NAMALWA (cell line): ENCODE results near the gene PPDPF.
"Not testable (repeated sequence)": the region's sequence is repeated elsewhere in the genome, so short reads cannot be mapped to it uniquely, and the experiment has no call there.

Experiments
- DNase-seq: peaks from one replicate; pipeline ENCODE4 v3.0.0-alpha.2; 2015; ENCODE audit warnings: low spot score

The PPDPF gene

DNA sequence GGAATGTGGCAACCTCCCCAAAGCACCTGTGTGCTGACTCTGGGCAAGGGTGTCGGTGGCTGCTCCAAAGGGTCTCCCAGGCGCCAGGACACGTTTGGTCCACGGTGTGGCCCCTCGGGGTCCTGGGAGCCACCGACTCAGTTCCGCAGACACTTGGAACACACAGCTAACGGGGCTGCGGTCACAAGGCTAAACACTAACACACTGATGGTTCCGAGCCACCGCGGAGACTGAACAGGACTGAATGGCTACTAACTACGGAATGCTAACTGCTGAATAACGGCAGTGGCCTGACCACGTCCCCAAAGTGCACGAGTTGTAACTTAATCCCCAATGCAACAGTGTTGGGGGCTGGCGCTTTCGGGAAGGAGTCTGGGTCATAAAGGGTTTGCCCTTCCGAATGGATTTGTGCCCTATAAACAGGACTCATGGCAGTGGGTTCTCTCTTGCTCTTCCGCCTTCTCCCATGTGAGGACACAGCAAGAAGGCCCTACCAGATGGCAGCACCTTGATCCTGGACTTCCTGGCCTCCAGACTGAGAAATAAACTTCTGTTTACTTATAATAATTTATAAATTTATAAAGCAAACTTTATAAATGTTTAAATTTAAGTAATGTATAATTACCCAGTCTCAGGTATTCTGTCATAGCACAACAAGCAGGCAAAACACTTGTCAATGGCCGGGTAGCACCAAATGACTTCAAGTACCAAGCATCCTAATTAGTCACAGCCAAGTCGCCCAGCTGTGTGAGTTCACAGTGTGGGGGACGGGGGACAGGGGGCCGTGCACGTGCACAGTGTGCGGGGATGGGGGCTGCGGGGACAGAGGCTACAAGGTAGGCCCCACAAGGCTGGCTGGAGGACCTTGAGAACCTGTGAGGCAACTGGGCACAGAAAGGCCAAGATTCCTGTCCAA is 19.4 kb upstream of the PPDPF start:
- peak; percentile 52 for DNase-seq

DNA sequence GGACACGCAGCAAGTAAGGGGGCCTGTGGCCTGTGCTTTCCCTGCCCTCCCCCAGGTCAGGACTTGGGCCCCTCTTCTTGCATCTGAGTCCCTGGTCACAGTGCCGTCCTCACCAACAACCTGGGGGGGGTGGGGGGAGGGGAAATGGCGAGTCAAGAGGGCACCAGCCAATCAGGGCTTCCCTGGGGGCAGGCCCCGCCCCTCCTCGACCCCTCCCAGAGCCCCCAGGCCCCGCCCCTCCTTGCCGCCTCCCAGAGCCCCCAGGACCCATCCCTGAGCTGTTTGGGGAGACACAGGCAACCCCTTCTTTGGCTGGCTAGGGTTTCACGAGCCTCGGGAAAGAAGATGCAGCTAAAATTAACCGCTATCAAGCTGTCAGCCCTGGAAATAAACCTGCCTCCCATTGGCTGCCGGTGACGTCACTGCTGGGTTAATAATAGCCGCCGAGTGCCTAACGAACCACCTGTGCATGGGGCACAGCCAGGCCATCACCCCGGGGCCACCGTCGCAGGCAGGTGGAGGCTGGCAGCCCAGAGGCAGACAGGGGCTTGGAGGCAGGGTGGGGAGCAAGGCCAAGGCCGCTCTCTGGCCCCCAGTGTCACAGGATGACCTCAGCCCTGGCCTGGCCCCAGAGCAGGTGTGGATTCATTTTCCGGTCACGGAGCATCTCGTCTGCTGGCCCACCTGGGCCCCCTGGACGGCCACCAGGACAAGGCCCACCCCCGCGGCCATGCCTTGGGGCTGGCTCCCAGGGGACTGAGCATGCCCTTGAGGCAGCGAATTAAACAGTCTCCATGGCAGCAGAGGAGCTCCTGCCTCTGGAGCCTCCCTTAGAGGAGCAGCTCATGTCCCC is 18.5 kb upstream of the PPDPF start:
- DNase-seq = peak; percentile 88

DNA sequence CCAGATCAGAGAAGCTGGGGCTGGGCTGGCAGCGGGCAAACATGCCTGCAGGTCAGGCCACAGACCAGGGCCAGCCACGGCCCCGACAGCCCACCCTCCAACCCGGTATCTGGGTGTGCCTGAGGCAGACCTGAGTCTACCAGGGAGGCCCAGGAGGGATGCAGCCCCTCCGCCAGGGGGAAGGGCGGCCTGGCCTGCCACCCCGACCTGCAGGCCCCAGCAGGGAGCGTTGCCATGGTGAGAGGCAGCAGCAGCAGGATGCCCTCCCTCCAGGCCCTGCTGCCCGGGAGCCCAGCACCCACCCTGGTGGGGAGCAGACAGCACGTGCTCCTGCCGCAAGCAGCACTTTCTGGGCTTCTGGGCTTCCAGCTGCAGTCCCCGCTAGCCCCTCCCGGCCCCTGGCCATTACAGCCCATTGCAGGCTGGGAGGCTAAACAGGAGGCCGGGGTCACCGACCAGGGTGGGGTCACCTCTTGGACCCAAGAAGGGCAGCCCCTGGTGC is 17.8 kb upstream of the PPDPF start:
- no peak for DNase-seq

DNA sequence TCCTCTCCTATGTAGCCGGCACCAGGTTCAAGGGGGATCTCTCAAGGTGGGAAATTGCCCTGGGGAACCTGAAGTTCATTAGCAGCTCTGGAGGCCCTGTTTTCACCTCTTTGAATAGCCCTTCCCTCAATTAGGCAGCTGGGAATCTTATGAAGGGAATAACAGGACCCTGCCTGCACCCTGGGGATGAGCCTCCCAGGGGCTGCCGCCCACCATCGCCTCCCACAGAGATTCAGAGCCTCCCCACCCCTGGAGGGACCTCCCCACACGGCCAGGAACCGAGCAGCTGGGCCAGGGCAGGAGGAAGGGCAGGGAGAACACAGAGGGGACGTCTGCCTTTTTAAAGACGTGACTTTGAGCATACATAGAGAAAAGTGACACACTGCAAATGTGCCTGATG is 17.0 kb upstream of the PPDPF start:
- DNase-seq = no peak

DNA sequence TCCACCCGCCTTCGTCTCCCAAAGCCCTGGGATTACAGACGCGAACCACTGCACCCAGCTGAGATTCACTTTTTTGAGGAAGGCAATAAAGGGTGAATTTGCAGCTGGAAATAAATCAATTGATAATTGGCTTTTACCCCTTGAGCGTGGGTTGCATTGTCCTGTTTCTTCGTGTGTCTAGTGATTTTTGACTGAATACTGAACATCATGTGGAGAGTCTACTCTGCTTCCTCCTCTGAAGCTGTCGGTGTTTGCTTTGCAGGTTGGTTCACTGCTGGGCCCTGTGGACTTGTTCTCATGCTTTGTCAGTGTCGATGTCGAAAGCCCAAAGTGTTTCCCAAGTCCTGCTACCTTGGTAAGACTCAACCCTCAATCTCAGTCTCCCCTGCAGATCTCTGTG is 15.9 kb upstream of the PPDPF start:
- DNase-seq = no peak

DNA sequence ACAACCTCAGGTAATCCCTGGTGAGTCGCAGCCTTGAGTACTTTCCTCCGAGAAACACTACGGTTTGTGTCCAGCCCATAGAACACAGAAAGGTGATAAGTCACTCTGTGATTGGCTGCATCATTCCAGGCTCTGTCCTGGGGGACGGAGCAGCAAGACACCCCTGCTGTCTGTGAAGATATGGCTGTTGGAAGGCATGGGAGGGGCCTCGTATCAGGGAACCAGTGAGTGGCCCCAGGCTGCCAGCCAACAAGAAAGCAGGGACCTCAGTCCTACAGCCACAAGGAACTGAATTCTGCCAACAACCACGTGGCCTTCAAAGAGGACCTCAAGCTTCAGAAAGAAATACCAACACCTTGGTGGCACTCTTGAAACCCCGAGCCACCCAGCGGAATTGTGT is 15.3 kb upstream of the PPDPF start:
- no peak for DNase-seq

DNA sequence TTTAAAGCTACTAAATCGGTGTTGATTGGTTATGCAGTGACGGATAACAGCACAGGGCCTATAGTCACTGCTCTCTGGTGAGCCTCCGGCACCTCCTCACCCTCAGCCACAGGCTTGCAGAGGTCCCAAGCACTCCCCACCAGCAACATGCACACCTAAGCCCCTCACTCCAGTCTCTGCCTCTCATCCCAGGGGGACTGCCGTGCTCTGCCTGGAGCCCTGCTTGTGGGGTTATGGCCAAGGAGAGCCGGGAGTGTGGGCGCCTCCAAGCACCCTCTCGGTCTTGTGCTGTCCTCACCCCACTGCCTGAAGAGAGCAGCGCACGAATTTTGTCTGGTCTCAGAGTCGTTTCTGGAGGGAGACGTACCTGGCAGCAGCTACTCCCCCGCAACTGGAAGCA is 14.8 kb upstream of the PPDPF start:
- no peak for DNase-seq

DNA sequence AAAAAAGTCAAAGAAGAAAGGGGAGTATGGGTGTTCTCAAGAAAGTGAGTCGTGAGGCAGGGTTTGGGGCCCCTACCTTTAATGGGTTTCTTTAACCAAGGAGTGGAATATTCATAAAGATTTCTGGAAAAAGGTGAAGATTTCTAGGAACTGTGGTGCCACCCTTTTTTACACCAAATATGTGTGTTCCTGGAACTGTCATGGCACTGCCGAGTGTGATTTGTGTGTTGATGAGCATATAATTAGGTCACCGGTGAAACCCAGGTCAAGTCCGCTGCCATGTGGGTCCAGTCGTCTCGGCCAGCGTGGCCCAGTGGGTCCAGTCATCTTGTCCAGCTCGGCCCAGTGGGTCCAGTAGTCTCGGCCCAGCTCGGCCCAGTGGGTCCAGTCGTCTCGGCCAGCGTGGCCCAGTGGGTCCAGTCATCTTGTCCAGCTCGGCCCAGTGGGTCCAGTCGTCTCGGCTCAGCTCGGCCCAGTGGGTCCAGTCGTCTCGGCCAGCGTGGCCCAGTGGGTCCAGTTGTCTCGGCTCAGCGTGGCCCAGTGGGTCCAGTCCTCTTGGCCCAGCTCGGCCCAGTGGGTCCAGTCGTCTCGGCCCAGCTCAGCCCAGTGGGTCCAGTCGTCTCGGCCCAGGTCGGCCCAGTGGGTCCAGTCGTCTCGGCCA is 13.4 kb upstream of the PPDPF start:
- DNase-seq = no peak

DNA sequence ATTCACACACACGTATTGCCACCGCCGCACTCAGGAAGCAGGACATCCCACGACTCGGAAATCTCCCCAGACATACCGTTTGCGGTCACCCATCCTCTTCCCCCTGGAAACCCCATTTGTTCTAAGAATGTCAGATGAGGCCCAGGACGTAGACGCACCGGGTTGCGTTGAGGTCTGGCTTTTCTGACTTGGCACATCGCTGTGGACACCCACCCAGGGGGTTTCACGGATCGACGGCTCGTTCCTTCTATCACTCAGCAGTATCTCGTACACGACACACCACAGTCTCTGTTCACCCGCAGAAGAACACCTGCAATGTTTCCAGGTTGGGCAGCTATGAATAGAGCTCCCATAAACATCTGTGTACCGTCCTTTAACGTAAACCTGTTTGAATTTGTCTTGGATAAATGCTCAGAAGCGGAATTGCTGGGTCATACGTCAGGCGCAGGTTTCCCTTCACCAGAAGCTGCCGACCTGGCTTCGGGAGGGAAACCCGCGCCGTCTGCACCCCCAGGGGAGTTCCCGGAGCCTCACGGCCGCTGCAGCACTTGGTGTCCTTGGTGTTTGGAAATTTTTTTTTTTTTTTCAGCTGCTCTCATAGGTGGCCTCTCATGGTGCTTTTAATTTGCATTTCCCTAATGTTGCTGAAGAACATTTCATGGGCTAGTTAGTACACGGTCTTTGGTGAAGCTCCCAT is 12.3 kb upstream of the PPDPF start:
- no peak for DNase-seq

DNA sequence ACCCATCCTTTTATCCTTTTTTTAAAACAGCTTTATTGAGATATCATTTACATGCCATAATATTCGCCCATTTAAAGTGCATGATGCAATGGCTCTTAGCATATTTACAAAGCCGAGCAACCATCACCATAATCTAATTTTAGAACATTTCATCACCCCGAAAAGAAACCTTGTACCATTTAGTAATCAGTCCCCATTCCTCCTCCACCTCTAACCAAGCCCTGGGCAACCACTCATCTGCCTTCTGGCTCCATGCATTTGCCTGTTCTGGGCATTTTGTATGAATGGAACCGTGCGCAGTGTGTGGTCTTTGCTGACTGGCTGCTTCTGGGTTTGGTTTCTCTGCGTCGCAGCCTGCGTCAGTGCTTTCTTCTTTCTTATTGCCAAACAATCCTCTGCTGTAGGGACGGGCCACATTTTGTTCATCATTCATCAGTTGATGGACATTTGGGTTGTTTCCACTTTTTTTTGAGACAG is 11.4 kb upstream of the PPDPF start:
- no peak for DNase-seq

DNA sequence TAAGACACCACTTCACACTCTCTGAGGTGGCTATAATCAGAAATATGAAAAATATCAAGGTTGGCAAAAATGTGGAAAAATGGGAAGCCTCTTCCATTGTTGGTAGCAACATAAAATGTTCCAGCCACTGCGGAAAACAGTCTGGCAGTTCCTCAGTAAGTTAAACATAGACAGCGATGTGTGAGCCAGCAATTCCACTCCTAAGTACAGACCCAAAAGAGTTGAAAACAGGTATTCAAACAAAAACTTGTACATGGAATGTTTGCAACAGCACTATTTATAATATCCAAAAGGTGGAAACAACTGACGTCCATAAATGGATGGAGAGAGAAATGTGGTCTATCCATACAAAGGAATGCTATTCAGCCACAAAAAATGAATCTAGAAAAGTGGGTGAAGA is 7.4 kb upstream of the PPDPF start:
- DNase-seq = no peak

DNA sequence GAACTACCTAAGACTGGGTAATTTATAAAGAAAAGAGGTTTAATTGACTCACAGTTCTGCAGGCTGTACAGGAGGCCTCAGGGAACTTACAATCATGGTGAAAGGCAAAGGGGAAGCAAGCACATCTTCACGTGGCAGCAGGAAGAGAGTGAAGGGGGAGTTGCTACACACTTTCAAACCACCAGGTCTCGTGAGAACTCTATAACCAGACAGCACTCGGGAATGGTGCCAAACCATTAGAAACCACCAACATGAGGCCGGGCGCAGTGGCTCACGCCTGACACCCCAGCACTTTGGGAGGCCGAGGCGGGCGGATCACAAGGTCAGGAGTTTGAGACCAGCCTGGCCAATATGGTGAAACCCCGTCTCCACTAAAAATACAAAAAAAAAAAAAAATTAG is 6.0 kb upstream of the PPDPF start:
- DNase-seq = not testable (repeated sequence)

DNA sequence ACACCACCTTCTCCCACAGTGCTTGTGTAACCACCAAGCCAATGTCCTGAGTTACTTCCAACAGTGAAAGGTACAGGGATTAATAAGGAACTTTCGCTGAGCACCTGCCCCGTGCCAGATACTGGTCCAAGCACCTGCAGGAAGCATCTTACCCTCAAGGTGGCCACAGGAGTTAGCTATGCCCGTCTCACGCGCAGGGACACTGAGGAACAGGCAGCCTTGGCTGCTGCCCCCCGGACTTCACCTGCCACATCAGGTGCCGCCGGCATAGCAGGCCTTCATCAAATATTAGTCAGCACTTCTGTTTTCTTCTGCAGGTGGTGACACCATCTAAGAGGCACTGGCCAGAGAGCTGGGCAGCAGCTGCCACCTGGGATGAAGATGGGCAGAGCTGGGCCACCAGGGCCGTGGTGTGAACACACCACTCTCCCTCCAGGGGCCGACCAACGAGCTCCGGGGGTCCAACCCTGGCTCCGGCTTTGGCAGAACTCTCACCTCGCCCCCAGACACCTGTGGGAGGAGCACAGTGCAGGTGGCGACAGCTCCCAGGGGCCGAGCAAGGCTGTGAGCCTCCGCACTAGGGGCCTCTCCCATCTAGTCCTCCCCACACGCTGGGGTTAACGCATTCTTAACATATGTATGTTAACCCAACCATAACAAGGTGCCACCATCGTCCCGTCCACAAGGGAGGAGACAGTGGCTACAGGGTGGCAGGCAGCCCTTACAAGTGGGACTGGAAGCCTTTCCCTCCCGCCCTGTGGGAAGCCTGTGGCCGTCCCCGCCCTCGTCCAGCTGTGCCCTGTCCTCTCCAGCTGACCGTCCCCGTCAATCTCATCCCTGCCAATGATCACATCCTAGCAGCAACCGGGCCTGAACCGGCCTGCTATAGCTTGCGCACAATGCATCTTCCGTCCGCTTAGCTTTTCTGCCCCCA is 2.9 kb upstream of the PPDPF start:
- DNase-seq = no peak

DNA sequence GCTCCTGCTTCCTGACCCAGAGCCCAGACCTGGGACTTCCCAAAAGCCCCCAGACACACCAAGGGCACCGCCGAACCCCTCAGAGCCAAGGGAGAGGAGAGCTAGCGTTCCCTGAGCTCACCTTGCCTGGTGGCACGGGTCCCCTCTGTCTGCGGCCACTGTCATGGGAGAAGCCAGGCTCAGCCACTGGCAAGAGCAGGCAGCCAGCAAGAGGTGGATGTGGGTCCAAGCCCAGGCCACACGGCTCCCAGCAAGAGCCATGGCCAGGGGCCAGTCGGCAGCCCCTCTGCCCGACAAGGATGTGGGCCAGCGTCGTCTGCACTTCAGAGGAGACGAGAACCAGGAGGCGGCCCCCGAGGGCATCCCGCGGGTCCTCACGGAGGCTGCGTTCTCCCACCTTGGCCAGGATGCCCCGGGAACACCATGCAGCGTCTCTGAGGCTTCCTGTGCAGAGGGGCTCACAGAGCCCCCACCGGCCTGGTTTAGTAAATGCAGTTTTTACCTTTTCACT is 2.2 kb upstream of the PPDPF start:
- no peak for DNase-seq

DNA sequence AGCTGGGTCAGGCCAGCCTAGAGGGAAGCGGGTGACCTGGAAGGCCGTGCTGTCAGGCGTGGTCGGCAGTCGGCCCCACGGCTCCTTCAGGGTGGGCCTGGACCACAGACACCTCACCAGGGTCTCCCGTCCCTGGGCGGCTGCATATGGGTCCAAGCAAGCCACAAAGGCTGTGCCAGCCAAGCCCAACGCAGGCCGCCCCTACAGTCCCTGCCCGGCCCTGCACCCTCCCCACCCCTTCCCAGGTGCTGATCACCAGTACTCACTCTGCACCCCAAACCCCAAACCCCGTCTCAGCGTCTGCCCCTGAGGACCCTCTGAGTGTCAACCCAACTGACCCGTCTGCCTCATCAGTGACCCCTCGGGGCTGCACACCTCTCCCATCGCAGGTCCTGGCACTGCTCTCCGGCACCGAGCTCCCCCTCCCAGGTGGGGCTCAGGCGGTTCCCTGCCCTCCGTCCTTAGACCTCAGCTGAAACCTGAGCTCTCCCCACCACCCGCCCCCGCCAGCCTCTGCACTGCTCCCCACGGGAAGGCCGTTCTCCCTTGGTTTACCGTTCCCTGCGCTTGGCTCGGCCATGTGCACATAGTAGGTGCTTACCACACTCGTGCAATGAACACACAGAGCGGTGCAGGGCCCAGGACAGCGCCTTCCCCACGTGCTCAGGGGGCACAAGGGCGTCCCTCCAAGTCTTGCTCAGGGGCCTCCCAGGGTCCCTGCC is 1.5 kb upstream of the PPDPF start:
- no peak for DNase-seq

DNA sequence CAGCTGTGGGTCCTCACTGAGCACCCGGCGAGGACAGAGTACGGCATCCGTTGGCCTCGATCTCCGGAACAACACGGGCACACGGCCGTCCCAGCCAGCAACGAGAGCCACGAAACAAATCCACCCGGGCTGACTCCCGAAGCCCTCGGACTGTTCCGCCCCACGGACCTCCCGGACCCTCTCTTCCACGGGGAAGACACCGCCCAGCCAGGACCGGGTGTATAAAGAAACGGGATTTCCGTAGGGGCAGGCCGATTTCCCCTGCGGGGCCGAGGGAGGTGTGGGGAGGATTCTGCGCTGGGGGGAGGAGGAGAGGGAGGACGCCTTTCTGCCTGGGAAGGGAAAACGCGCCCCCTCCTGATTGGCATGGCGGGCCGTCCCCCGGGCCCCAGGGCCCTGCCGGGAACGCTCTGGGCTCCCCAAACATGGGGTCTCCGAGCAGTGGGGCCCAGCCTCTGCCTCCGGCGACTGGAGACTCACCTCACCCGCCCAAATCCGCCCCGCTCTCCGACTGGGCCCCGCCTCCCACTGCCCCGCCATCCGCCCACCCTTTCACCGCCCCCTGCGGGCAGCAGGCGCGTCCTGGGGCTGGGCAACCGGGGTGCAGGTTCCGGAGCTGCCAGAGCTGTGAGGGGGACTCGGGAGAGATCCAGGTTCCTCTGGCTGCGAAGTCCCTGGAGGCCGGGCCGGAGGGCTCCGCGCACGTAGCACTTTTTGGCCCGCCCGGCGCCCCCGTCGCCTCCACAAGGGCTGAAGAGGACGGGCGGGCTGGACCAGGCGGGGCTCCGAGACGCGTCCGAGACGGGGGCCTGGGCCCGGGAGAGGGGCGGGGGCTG is 679 bp upstream of the PPDPF start:
- peak; percentile 65 for DNase-seq

DNA sequence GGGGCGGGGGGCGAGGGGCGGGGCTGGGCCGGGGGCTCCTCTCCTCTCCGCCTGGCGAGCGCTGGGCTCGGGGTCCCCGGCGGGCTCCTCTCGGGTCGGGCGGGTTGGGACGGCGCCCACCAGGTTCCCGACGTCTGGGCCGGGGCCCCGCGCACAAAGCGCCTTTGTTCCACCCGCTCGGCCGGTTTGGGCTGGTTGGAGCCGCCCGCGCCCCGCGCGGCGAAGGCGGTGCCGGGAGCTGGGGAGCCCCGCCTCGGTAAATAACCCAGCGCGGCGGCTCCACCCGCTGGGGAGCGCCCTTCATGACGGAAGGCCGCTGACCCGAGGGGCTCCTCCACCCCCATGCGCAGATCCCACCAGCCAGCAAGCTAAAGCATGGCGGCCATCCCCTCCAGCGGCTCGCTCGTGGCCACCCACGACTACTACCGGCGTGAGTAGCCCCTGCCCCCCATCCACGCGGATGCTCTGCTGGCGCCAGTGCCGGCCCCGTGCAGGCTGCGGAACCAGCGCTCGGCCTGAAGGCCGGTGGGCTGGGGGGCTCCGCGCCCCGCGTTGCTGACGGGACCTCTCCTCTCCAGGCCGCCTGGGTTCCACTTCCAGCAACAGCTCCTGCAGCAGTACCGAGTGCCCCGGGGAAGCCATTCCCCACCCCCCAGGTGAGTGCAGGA is 503 bp downstream of the PPDPF start:
- DNase-seq = peak; percentile 75

DNA sequence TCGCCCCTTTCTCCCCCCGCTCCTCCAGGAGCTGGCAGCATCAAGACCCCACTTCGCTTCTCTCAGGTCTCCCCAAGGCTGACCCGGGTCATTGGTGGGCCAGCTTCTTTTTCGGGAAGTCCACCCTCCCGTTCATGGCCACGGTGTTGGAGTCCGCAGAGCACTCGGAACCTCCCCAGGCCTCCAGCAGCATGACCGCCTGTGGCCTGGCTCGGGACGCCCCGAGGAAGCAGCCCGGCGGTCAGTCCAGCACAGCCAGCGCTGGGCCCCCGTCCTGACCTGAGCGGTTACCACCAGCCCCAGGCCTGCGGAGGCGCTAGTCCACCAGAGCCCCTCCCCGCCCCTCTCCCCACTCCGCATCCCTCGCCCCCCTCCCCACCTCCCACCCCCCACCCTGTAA is 1.0 kb downstream of the PPDPF start:
- DNase-seq = no peak
